Tongue (tissue), 2 donors: Measurements from ENCODE around the gene UPK3A. TPM values are rescaled to one million over a fixed set of nuclear protein-coding genes. Genes with fewer than 3 reads are reported as not detected.
"Not testable (repeated sequence)": the region's sequence is repeated elsewhere in the genome, so short reads cannot be mapped to it uniquely, and the experiment has no call there.

Experiments
- DNase-seq: peaks from one replicate; pipeline ENCODE4 v3.0.0-alpha.2; 2015
- total RNA-seq: library from RNA; depleted of rRNA; stranded (reverse); fragments of >200 nt; gene quantifications from one replicate; pipeline ENCODE4 v1.2.3, GENCODE V29; 2014

UPK3A gene
- total RNA-seq, 1 donor from 2014 or later = not detected

- DNase-seq = peak; percentile 97
Measured at GRCh38 chr22:45309422-45310227, 24.9 kb downstream of the UPK3A start, which contains the start of gene FAM118A. Gene FAM118A (plus strand): TSS chr22:45309934. CDS start chr22:45322380, 12,446 bp downstream.

GRCh38 chr22:45310331-45310976 lies 25.7 kb downstream of the UPK3A start:
- no peak for DNase-seq

- DNase-seq = no peak
Measured at GRCh38 chr22:45310977-45311531, 26.3 kb downstream of the UPK3A start.

GRCh38 chr22:45312415-45312814 lies 27.7 kb downstream of the UPK3A start:
- no peak for DNase-seq

- no peak for DNase-seq
Measured at GRCh38 chr22:45312856-45313255, 28.1 kb downstream of the UPK3A start.

- DNase-seq = no peak
Measured at GRCh38 chr22:45314054-45314721, 29.4 kb downstream of the UPK3A start.

- no peak for DNase-seq
Measured at GRCh38 chr22:45314786-45315185, 30.0 kb downstream of the UPK3A start.

- no peak for DNase-seq
Measured at GRCh38 chr22:45316796-45317526, 32.2 kb downstream of the UPK3A start.

- DNase-seq = peak; percentile 57
Measured at GRCh38 chr22:45317551-45318167, 32.9 kb downstream of the UPK3A start.

GRCh38 chr22:45318168-45318557 lies 33.4 kb downstream of the UPK3A start:
- peak; percentile 93 for DNase-seq

- peak; percentile 51 for DNase-seq
Measured at GRCh38 chr22:45318558-45319323, 34.0 kb downstream of the UPK3A start.

GRCh38 chr22:45319324-45319685 lies 34.6 kb downstream of the UPK3A start:
- peak; percentile 81 for DNase-seq

- DNase-seq = no peak
Measured at GRCh38 chr22:45320357-45320976, 35.7 kb downstream of the UPK3A start.

GRCh38 chr22:45321827-45322226 lies 37.1 kb downstream of the UPK3A start:
- no peak for DNase-seq

- DNase-seq = no peak
Measured at GRCh38 chr22:45322873-45323525, 38.2 kb downstream of the UPK3A start.

GRCh38 chr22:45323695-45324094 lies 38.9 kb downstream of the UPK3A start:
- DNase-seq = no peak

- DNase-seq = no peak
Measured at GRCh38 chr22:45324311-45324711, 39.6 kb downstream of the UPK3A start.

- not testable (repeated sequence) for DNase-seq
Measured at GRCh38 chr22:45328261-45328660, 43.5 kb downstream of the UPK3A start.

GRCh38 chr22:45328822-45329529 lies 44.2 kb downstream of the UPK3A start:
- peak; percentile 60 for DNase-seq
